Endodermal cell (in vitro differentiated cells): Measurements from ENCODE around the gene NMRK2. TPM values are rescaled to one million over a fixed set of nuclear protein-coding genes. Genes with fewer than 3 reads are reported as not detected.
A peak's percentile ranks its signal among the peaks of the same experiment; 100 is the strongest.
"Not testable (repeated sequence)": the region's sequence is repeated elsewhere in the genome, so short reads cannot be mapped to it uniquely, and the experiment has no call there.

Experiments
- DNase-seq: peaks from one replicate; pipeline ENCODE4 v3.0.0-alpha.2; 2017
- H3K27ac ChIP-seq: 2 replicates; pipeline ENCODE4 v1.5.1; 2013; ENCODE audit warnings: mild to moderate bottlenecking, low read depth, low read length, moderate library complexity
- H3K27me3 ChIP-seq: 2 replicates; pipeline ENCODE4 v1.6.1; 2013; ENCODE audit warnings: mild to moderate bottlenecking, low read length, moderate library complexity; ENCODE audit not compliant: insufficient read depth, control insufficient read depth, poor library complexity, severe bottlenecking
- H3K36me3 ChIP-seq: 2 replicates; pipeline ENCODE4 v1.7.0; 2013; ENCODE audit warnings: mild to moderate bottlenecking, low read length, moderate library complexity; ENCODE audit not compliant: control insufficient read depth, insufficient read depth
- H3K4me1 ChIP-seq: one replicate; pipeline ENCODE4 v1.7.0; 2013; ENCODE audit warnings: low read length; ENCODE audit not compliant: control insufficient read depth, insufficient read depth
- H3K4me3 ChIP-seq: 2 replicates; pipeline ENCODE4 v1.5.1; 2013; ENCODE audit warnings: mild to moderate bottlenecking, low read length, moderate library complexity
- H3K9ac ChIP-seq: 2 replicates; pipeline ENCODE4 v1.6.1; 2013; ENCODE audit warnings: mild to moderate bottlenecking, low read length, moderate library complexity; ENCODE audit not compliant: poor library complexity, severe bottlenecking; ENCODE audit errors: extremely low read depth
- H3K9me3 ChIP-seq: 2 replicates; pipeline ENCODE4 v1.6.1; 2013; ENCODE audit warnings: mild to moderate bottlenecking, low read length, moderate library complexity; ENCODE audit not compliant: control insufficient read depth
- H3K27ac Mint-ChIP-seq: 2 replicates; pipeline ENCODE4 v1.8.0; 2020; ENCODE audit warnings: mixed read lengths
- H3K27me3 Mint-ChIP-seq: 2 replicates; pipeline ENCODE4 v1.8.0; 2021; ENCODE audit warnings: mild to moderate bottlenecking, mixed read lengths; ENCODE audit not compliant: insufficient read depth
- H3K36me3 Mint-ChIP-seq: 2 replicates; pipeline ENCODE4 v1.8.0; 2020; ENCODE audit warnings: low read depth, mixed read lengths
- H3K4me1 Mint-ChIP-seq: 2 replicates; pipeline ENCODE4 v1.8.0; 2020; ENCODE audit warnings: mixed read lengths
- H3K4me3 Mint-ChIP-seq: 2 replicates; pipeline ENCODE4 v1.8.0; 2020; ENCODE audit warnings: mild to moderate bottlenecking, moderate library complexity, mixed read lengths
- H3K9me3 Mint-ChIP-seq: 2 replicates; pipeline ENCODE4 v1.8.0; 2020; ENCODE audit warnings: mild to moderate bottlenecking, mixed read lengths
- WGBS, 2 experiments: methylation state at CpG; one replicate each; pipeline versions ENCODE4 v1.1.5 to v1.1.7; 2013; ENCODE audit warnings: missing lambda C conversion rate in 2 of 2, mixed read lengths in 1 of 2; ENCODE audit not compliant: insufficient coverage in 1 of 2, insufficient read length in 1 of 2; 5-methylcytosine and 5-hydroxymethylcytosine counted together
- total RNA-seq, 2 donors: library from RNA; stranded (reverse); fragmentation: NEBNext Ultra II Directional in 1 of 2; extraction: Animal tissue kit (Norgen Biotek cat#: 25700) in 1 of 2; gene quantifications; 2 replicates in 1 of 2; 3 replicates in 1 of 2; pipeline ENCODE4 v1.2.1, GENCODE V29; 2021
- TF ChIP-seq, protein P1 (sequence below): fragments of 200-600 bp; sonication (generic); conservative IDR thresholded peaks from 2 replicates; pipeline ENCODE4 v1.5.0; 2021; ENCODE audit warnings: antibody characterized with exemption, mild to moderate bottlenecking

NMRK2 gene
- total RNA-seq, 2 donors from 2014 or later: 22.1 to 36.4 TPM

- TF ChIP-seq, protein P1, sequence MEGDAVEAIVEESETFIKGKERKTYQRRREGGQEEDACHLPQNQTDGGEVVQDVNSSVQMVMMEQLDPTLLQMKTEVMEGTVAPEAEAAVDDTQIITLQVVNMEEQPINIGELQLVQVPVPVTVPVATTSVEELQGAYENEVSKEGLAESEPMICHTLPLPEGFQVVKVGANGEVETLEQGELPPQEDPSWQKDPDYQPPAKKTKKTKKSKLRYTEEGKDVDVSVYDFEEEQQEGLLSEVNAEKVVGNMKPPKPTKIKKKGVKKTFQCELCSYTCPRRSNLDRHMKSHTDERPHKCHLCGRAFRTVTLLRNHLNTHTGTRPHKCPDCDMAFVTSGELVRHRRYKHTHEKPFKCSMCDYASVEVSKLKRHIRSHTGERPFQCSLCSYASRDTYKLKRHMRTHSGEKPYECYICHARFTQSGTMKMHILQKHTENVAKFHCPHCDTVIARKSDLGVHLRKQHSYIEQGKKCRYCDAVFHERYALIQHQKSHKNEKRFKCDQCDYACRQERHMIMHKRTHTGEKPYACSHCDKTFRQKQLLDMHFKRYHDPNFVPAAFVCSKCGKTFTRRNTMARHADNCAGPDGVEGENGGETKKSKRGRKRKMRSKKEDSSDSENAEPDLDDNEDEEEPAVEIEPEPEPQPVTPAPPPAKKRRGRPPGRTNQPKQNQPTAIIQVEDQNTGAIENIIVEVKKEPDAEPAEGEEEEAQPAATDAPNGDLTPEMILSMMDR: no peak
- H3K27me3 ChIP-seq: no peaks in the 10 kb centered on the region
- H3K27me3 Mint-ChIP-seq: no peaks in the 10 kb centered on the region
- no peaks in the 10 kb centered on the region for H3K9me3 Mint-ChIP-seq
- H3K36me3 Mint-ChIP-seq: peaks cover 63% of the 10 kb centered on the region
- no peak overlapping the region for H3K4me3 ChIP-seq
- H3K4me1 ChIP-seq: no peaks in the 10 kb centered on the region
- WGBS, 2 experiments: 96% methylated on average over 14 to 35 of the region's 35 CpGs
- no peak for DNase-seq
- H3K9me3 ChIP-seq: no peaks in the 10 kb centered on the region
- no peak overlapping the region for H3K4me3 Mint-ChIP-seq
- no peak overlapping the region for H3K27ac Mint-ChIP-seq
- peaks cover 72% of the 10 kb centered on the region for H3K36me3 ChIP-seq
- H3K4me1 Mint-ChIP-seq: peaks cover 9% of the 10 kb centered on the region
- no peak overlapping the region for H3K9ac ChIP-seq
- H3K27ac ChIP-seq: no peak overlapping the region
Observed at GRCh38 chr19:3963458-3964255, 30.8 kb downstream of the NMRK2 start.

DNA sequence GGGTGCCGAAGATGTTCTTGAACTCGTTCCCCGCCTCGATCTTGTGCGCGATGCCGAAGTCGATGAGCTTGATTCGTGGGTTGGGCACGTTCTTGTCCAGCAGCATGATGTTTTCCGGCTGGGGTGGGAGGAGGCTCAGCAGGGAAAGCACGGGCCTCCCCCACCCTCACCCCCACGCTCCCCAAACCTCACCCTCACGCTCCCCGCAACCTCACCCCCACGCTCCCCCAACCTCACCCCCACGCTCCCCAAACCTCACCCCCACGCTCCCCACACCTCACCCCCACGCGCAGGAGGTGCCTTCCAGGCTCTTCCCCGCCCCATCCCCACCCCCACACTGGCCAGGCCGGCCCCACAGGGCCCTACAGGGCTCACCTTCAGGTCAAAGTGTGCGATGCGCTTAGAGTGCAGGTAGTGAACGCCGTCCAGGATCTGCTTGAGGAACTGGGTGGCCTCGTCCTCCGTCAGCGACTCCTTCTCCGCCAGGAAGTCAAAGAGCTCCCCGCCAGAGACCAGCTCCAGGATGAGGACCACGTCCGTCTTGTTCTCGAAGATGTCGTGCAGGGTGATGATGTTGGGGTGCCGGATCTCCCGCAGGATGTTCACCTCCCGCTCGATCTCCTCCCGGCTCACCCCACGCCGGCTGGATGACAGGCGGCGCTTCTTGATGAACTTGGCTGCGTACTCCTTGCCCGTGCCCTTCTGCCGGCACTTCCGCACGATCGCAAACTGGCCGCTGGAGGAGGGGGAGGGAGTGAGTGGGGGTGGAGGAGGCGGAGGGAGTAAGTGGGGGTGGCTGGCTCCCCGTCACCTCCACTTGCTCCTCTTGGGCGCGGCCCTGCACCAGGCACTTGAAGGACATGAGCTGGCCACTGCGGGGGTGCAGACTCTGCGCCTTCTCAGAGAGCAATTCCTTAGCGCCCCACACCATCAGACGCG lies 31.7 kb downstream of the NMRK2 start:
- Histone ChIP-seq H3K27me3 (no peaks in the 10 kb centered on the region), H3K4me1 (no peaks in the 10 kb centered on the region), H3K27ac (no peak overlapping the region), H3K9ac (no peak overlapping the region), H3K36me3 (peaks cover 72% of the 10 kb centered on the region), H3K4me3 (no peak overlapping the region), H3K9me3 (no peaks in the 10 kb centered on the region)
- H3K9me3 Mint-ChIP-seq: no peaks in the 10 kb centered on the region
- WGBS, 2 experiments: 96 to 100% methylated on average over 22 to 54 of the region's 60 CpGs
- H3K4me1 Mint-ChIP-seq: peaks cover 18% of the 10 kb centered on the region
- TF ChIP-seq, protein P1: no peak
- no peaks in the 10 kb centered on the region for H3K27me3 Mint-ChIP-seq
- H3K27ac Mint-ChIP-seq: peak overlapping the region; percentile 61
- peaks cover 70% of the 10 kb centered on the region for H3K36me3 Mint-ChIP-seq
- no peak overlapping the region for H3K4me3 Mint-ChIP-seq
- DNase-seq: peak; percentile 53

DNA sequence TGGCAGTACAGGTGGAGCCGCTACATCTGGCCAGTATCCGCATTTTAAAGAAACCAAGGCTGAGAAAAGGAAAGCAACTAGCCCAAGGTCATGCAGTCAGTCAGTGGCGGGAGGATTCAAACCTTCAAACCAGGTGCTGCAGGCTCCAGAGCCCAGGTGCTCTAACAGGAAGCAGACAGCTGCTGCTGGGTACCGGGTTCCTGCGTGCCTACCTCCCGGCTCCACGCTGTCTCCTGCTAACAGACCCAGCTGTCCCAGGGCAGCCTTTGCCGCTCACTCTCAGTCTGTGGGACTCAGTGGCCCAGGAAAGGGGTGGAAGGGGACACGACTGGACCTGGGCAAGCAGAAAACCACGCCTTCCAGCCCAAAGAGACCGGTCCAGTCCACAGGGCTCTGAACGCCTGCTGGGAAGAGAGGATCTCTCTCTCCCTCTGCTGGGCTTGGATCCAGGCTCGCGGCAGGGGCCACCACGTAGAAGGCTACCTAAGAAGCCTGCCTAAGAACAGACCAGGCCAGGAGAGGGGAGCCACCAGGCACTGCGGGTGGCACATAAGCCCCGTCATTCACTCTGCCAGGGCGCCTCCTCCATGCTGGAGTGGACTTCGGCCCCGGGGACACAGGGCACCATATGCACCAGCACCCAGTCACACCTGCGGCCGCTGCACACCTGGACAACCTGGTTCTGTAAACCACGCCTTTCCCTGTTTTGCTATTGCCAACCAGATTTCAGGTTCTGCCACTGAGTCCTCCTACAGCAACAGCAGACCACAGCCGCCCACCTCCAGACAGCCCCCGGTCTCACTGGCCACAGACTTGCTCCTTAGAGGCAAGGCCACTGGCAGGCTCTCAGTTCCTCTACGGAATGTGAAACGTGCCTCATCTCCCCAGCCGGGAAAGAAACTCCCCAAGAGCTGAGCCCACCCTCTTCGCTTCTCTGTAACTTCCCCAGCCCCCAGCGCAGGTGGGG lies 33.5 kb downstream of the NMRK2 start:
- TF ChIP-seq, protein P1: no peak
- H3K36me3 Mint-ChIP-seq: peaks cover 62% of the 10 kb centered on the region
- H3K4me1 Mint-ChIP-seq: peaks cover 26% of the 10 kb centered on the region
- no peak overlapping the region for H3K4me3 ChIP-seq
- H3K27me3 Mint-ChIP-seq: no peaks in the 10 kb centered on the region
- H3K27ac Mint-ChIP-seq: peak overlapping the region; percentile 88
- H3K9me3 ChIP-seq: no peaks in the 10 kb centered on the region
- no peaks in the 10 kb centered on the region for H3K4me1 ChIP-seq
- no peaks in the 10 kb centered on the region for H3K9me3 Mint-ChIP-seq
- H3K9ac ChIP-seq: no peak overlapping the region
- H3K27me3 ChIP-seq: no peaks in the 10 kb centered on the region
- DNase-seq: no peak
- 84 to 88% methylated on average over 22 to 30 of the region's 30 CpGs for WGBS, 2 experiments
- no peak overlapping the region for H3K27ac ChIP-seq
- no peak overlapping the region for H3K4me3 Mint-ChIP-seq
- peaks cover 64% of the 10 kb centered on the region for H3K36me3 ChIP-seq

DNA sequence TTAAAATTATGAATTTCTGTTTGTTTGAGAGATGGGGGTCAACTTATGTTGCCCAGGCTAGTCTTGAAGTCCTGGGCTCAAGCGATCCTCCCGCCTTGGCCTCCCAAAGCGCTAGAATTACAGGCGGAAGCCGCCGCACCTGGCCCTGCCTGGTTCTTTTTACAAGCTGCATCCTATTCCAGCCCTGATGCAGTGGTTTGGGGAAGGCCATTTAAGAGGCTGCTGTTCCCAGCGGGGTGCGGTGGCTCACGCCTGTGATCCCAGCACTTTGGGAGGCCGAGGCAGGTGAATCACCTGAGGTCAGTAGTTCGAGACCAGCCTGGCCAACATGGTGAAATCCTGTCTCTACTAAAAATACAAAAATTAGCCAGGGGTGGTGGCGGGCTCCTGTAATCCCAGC lies 35.1 kb downstream of the NMRK2 start:
- DNase-seq: peak; percentile 55
- Histone ChIP-seq H3K36me3 (peaks cover 53% of the 10 kb centered on the region), H3K9ac (peak overlapping the region; percentile 82), H3K27ac (peak overlapping the region; percentile 93), H3K4me3 (peak overlapping the region; percentile 50)
- H3K9me3 ChIP-seq, H3K4me1 ChIP-seq, H3K27me3 ChIP-seq, H3K27me3 Mint-ChIP-seq, H3K9me3 Mint-ChIP-seq: not testable (repeated sequence)
- H3K4me1 Mint-ChIP-seq: peaks cover 27% of the 10 kb centered on the region
- peaks cover 53% of the 10 kb centered on the region for H3K36me3 Mint-ChIP-seq
- H3K4me3 Mint-ChIP-seq: peak overlapping the region; percentile 84
- WGBS, 2 experiments: 94 to 96% methylated on average over 8 to 12 of the region's 12 CpGs
- peak overlapping the region; percentile 99 for H3K27ac Mint-ChIP-seq
